ENCODE data around the gene WFIKKN2. TPM values are rescaled to one million over a fixed set of nuclear protein-coding genes. Genes with fewer than 3 reads are reported as not detected.

The WFIKKN2 gene
- total RNA-seq, 1 donor from 2014 or later = not detected

- DNase-seq (ENCODE audit: low read depth) = no peak
- H3K4me3 ChIP-seq (ENCODE audit: low read depth, low read length) = no peak overlapping the region
- H3K36me3 ChIP-seq (ENCODE audit: control insufficient read depth, insufficient read depth, low read length) = no peaks in the 10 kb centered on the region
- no peak for TF ChIP-seq CTCF (IDR thresholded peaks at IDR 0.05; ENCODE audit: insufficient read depth, low read length, poor library complexity, severe bottlenecking)
- peaks cover 2% of the 10 kb centered on the region for H3K27me3 ChIP-seq (ENCODE audit: control insufficient read depth, insufficient read depth, low read length)
These were observed 19.1 kb upstream of the WFIKKN2 start for GRCh38 chr17:50816271-50816670.

- DNase-seq (ENCODE audit: low read depth) = no peak
- peak; percentile 77 for TF ChIP-seq CTCF (IDR thresholded peaks at IDR 0.05; ENCODE audit: insufficient read depth, low read length, poor library complexity, severe bottlenecking)
- Histone ChIP-seq H3K4me3 (ENCODE audit: low read depth, low read length) (no peak overlapping the region), H3K27me3 (ENCODE audit: control insufficient read depth, insufficient read depth, low read length) (peaks cover 2% of the 10 kb centered on the region), H3K36me3 (ENCODE audit: control insufficient read depth, insufficient read depth, low read length) (no peaks in the 10 kb centered on the region)
These were observed 18.3 kb upstream of the WFIKKN2 start for GRCh38 chr17:50816771-50817751.

- DNase-seq (ENCODE audit: low read depth) = peak; percentile 47
- Histone ChIP-seq H3K36me3 (ENCODE audit: control insufficient read depth, insufficient read depth, low read length) (no peaks in the 10 kb centered on the region), H3K4me3 (ENCODE audit: low read depth, low read length) (no peak overlapping the region), H3K27me3 (ENCODE audit: control insufficient read depth, insufficient read depth, low read length) (no peaks in the 10 kb centered on the region)
- TF ChIP-seq CTCF (IDR thresholded peaks at IDR 0.05; ENCODE audit: insufficient read depth, low read length, poor library complexity, severe bottlenecking) = no peak
These were observed 17.5 kb upstream of the WFIKKN2 start for GRCh38 chr17:50817838-50818237.

- Histone ChIP-seq H3K27me3 (ENCODE audit: control insufficient read depth, insufficient read depth, low read length) (no peaks in the 10 kb centered on the region), H3K36me3 (ENCODE audit: control insufficient read depth, insufficient read depth, low read length) (no peaks in the 10 kb centered on the region), H3K4me3 (ENCODE audit: low read depth, low read length) (no peak overlapping the region)
- no peak for DNase-seq (ENCODE audit: low read depth)
- TF ChIP-seq CTCF (IDR thresholded peaks at IDR 0.05; ENCODE audit: insufficient read depth, low read length, poor library complexity, severe bottlenecking) = no peak
These were observed 17.1 kb upstream of the WFIKKN2 start for GRCh38 chr17:50818261-50818660.

- no peaks in the 10 kb centered on the region for H3K36me3 ChIP-seq (ENCODE audit: control insufficient read depth, insufficient read depth, low read length)
These were observed 16.3 kb upstream of the WFIKKN2 start for GRCh38 chr17:50818921-50819657.

More at GRCh38 chr17:50818921-50819657, 16.3 kb upstream of the WFIKKN2 start:
- H3K27me3 ChIP-seq (ENCODE audit: control insufficient read depth, insufficient read depth, low read length) = no peaks in the 10 kb centered on the region
- no peak for TF ChIP-seq CTCF (IDR thresholded peaks at IDR 0.05; ENCODE audit: insufficient read depth, low read length, poor library complexity, severe bottlenecking)
- no peak overlapping the region for H3K4me3 ChIP-seq (ENCODE audit: low read depth, low read length)
- DNase-seq (ENCODE audit: low read depth) = no peak

Data from kidney epithelial cell (primary cell).